ENCODE results near the gene MON2.

DNA sequence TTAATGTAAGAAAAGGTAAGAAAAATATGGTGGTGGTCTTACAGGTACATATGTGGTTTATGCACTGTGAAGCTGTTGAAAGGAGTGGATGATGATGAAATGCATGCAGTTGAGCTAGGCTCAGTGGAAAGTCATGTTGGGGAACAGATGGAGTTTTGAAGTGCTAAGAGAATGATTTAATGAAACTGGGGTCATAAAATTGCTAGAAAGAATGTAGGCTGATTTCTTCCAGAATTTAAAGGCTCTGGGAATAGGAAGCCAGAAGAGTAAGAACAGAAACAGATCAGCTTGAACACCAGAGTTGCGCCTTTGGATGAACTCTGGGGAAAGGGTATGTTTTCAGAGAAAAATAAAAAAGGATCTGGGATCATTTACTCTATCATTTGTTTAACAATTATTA is 146.5 kb downstream of the MON2 start:
- TF ChIP-seq, protein P1, sequence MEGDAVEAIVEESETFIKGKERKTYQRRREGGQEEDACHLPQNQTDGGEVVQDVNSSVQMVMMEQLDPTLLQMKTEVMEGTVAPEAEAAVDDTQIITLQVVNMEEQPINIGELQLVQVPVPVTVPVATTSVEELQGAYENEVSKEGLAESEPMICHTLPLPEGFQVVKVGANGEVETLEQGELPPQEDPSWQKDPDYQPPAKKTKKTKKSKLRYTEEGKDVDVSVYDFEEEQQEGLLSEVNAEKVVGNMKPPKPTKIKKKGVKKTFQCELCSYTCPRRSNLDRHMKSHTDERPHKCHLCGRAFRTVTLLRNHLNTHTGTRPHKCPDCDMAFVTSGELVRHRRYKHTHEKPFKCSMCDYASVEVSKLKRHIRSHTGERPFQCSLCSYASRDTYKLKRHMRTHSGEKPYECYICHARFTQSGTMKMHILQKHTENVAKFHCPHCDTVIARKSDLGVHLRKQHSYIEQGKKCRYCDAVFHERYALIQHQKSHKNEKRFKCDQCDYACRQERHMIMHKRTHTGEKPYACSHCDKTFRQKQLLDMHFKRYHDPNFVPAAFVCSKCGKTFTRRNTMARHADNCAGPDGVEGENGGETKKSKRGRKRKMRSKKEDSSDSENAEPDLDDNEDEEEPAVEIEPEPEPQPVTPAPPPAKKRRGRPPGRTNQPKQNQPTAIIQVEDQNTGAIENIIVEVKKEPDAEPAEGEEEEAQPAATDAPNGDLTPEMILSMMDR (IDR thresholded peaks at IDR 0.05; ENCODE audit: borderline replicate concordance, extremely low read depth, low read length, poor library complexity, severe bottlenecking): no peak
- TF ChIP-seq EZH2 (IDR thresholded peaks at IDR 0.05; ENCODE audit: borderline replicate concordance, low read depth, low read length, severe bottlenecking): no peak
